Small intestine (tissue), 7 donors: ENCODE results near the gene HLX. TPM values are rescaled to one million over a fixed set of nuclear protein-coding genes. Genes with fewer than 3 reads are reported as not detected.

Experiments used
- DNase-seq, 2 donors: peaks; one replicate each; pipeline versions ENCODE4 v3.0.0 to v3.0.0-alpha.2; 2013
- FAIRE-seq: peaks from 2 replicates; lab custom pipeline; 2012; peaks lifted over from hg19 to GRCh38; lab: Jason Lieb, UNC
- H3K27ac ChIP-seq, 3 donors: one replicate each; pipeline ENCODE4 v1.5.1; 2013; ENCODE audit warnings: low read length in 2 of 3, mild to moderate bottlenecking in 2 of 3, control low read depth in 1 of 3, inconsistent platforms in 1 of 3, low read depth in 1 of 3, moderate library complexity in 1 of 3
- H3K27me3 ChIP-seq, 3 donors: one replicate each; pipeline ENCODE4 v1.6.1; 2013; ENCODE audit warnings: low read length in 3 of 3, inconsistent platforms in 1 of 3; ENCODE audit not compliant: control insufficient read depth in 3 of 3, insufficient read depth in 3 of 3
- H3K36me3 ChIP-seq, 3 donors: one replicate each; pipeline ENCODE4 v1.6.1; 2013; ENCODE audit warnings: low read length in 3 of 3, inconsistent platforms in 1 of 3, low read depth in 1 of 3, mild to moderate bottlenecking in 1 of 3, moderate library complexity in 1 of 3; ENCODE audit not compliant: control insufficient read depth in 3 of 3, insufficient read depth in 2 of 3
- H3K4me1 ChIP-seq, 3 donors: one replicate each; pipeline ENCODE4 v1.6.1; 2013; ENCODE audit warnings: low read length in 2 of 3, inconsistent platforms in 1 of 3, low read depth in 1 of 3, mild to moderate bottlenecking in 1 of 3, moderate library complexity in 1 of 3; ENCODE audit not compliant: control insufficient read depth in 3 of 3, insufficient read depth in 2 of 3
- H3K4me3 ChIP-seq, 3 donors: one replicate each; pipeline ENCODE4 v1.5.1; 2013; ENCODE audit warnings: low read length in 3 of 3, control low read depth in 1 of 3, inconsistent platforms in 1 of 3, low read depth in 1 of 3, mild to moderate bottlenecking in 1 of 3, moderate library complexity in 1 of 3
- H3K9me3 ChIP-seq, 2 donors: one replicate each; pipeline ENCODE4 v1.6.1; 2013; ENCODE audit warnings: low read depth in 1 of 2, low read length in 1 of 2; ENCODE audit not compliant: control insufficient read depth in 2 of 2, insufficient read depth in 1 of 2
- WGBS, 3 donors: extraction: QIAGEN DNeasy Blood & Tissue Kit; methylation state at CpG; one replicate each; pipeline ENCODE4 v1.1.7; 2013; 5-methylcytosine and 5-hydroxymethylcytosine counted together
- polyA plus RNA-seq, 4 donors: library from polyadenylated mRNA; stranded (reverse) in 3 of 4; unstranded in 1 of 4; fragments of 200-250 nt in 3 of 4; fragments of 120-200 nt in 1 of 4; gene quantifications; one replicate each; pipeline versions ENCODE4 v1.2.1 to v1.2.3, GENCODE V29; 2013
- donor health status: healthy with polysubstance abuse.
- donor health status: control.
- donor health status: control.
- donor health status: Bipolar disorder and iron deficiency.
- donor health status: healthy.

HLX gene
- polyA plus RNA-seq, 4 donors = 0.45 to 8.7 (median 4.3) TPM

DNA sequence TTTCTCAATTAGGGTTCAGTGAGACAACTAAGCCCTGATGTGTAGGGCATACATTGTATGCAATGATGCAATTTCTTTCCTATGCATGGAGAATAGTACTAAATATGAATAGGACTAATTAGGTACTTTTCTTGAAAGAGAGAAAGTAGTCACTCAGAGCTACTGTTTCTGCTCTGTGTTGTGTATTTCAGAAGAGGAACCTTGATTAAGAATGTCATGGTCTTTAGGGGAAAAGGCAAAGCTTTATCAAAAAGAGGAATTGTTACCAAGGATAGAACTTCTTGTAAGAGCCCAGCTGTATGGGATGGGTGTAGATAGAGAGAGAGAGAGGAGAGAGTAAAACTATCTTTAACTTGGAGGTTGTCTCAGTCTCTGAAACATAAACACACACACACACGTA is 49.1 kb downstream of the HLX start:
- H3K27ac ChIP-seq = no peak overlapping the region
- FAIRE-seq (no peak), DNase-seq (no peak)
- 83 to 100% (median 89%) methylated on average over 1 of the region's 1 CpG for WGBS, 3 donors
- no peaks in the 10 kb centered on the region for H3K9me3 ChIP-seq
- H3K36me3 ChIP-seq = no peaks in the 10 kb centered on the region
- H3K4me1 ChIP-seq = no peaks in the 10 kb centered on the region
- no peak overlapping the region for H3K4me3 ChIP-seq
- no peaks in the 10 kb centered on the region for H3K27me3 ChIP-seq

DNA sequence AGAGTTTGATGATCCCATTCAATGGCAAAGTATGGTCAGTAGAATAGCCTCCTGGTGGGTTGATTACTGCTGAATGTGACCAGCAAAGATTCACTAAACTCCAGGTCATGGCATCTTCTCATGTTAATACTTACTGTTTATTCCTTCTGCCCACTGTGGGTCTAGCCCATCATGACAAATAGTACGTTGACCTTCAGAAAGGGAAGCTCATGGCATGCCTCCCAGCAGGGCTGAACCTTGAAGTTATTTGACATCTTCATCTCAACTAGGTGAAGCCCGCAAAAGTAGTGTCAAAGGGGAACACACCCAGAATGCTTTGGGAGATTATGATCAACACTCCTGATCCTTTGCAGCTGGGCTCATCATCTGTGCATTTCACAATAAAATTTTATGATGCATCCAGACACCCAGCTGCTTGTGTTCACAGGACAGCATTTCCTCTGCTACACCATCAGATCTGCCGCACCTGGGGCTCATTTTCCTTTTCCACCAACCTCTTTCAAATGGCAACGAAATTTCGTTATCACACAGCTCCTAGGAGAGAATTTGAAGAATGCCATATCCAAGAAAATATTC is 49.6 kb downstream of the HLX start:
- FAIRE-seq (no peak), DNase-seq (no peak)
- 55 to 64% (median 63%) methylated on average over 5 of the region's 5 CpGs for WGBS, 3 donors
- Histone ChIP-seq H3K36me3 (no peaks in the 10 kb centered on the region), H3K4me3 (no peak overlapping the region), H3K27ac (no peak overlapping the region), H3K9me3 (no peaks in the 10 kb centered on the region), H3K27me3 (no peaks in the 10 kb centered on the region), H3K4me1 (no peaks in the 10 kb centered on the region)

DNA sequence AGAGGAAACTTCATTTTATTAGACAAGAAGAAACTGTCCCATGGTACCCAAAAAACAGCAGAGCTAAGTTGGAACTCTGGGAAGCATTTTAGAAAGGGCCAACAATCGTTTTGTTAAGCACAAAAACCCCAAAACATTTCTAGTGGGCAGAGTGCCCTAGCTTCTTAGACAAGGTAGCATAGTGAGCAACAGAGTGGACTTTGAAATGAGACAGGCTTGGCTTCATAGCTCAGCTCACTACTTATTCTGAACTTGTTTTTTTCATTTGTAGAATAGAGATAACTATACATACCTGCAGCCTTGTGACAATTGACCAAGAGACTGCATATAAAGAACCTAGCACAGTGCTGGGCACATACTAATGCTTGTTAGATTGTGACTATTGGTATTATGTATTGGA is 50.1 kb downstream of the HLX start:
- DNase-seq (no peak), FAIRE-seq (no peak)
- 19 to 53% (median 33%) methylated on average over 1 of the region's 1 CpG for WGBS, 3 donors
- no peaks in the 10 kb centered on the region for H3K9me3 ChIP-seq
- no peaks in the 10 kb centered on the region for H3K4me1 ChIP-seq
- H3K4me3 ChIP-seq = no peak overlapping the region
- H3K27me3 ChIP-seq = no peaks in the 10 kb centered on the region
- H3K27ac ChIP-seq = no peak overlapping the region
- no peaks in the 10 kb centered on the region for H3K36me3 ChIP-seq

Other genes starting within 250 kb of the HLX start
- gene C1orf115, start 189.1 kb upstream of the HLX start, polyA plus RNA-seq = 100 to 1,000 TPM in 3 of 4 donors, 10 to 100 TPM in 1; 60.5 to 456 (median 232) TPM
- gene MTARC2, start 131.1 kb upstream of the HLX start, polyA plus RNA-seq = 10 to 100 TPM; 31.8 to 93.5 (median 83.3) TPM
- 10 to 100 TPM in 2 of 4 donors, 1 to 10 TPM in 2; 5.4 to 41.3 (median 14.5) TPM for gene MTARC1, start 92.5 kb upstream of the HLX start, polyA plus RNA-seq